ENCODE measurements around the gene RAB1B. TPM values are rescaled to one million over a fixed set of nuclear protein-coding genes. Genes with fewer than 3 reads are reported as not detected.

RAB1B gene
- total RNA-seq, 4 donors from 2014 or later = 40.6 to 146 (median 94.6) TPM

DNA sequence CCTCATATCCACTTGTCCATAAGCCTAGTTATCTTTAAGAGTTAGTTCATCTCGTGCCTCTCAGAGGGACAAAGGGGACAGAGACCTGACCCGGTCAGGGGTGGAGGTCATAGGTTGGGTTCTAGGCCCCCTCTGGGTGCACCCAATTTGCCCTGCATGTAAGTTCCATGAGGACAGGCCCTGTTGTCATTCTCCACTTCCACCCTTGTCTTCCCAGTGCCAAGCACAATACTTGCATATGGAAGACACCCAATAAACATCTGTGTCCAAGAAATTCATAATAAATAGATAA is 21.8 kb downstream of the RAB1B start:
- no peaks in the 10 kb centered on the region for H3K36me3 ChIP-seq
- H3K4me3 ChIP-seq = no peak overlapping the region
- TF ChIP-seq, protein P1, sequence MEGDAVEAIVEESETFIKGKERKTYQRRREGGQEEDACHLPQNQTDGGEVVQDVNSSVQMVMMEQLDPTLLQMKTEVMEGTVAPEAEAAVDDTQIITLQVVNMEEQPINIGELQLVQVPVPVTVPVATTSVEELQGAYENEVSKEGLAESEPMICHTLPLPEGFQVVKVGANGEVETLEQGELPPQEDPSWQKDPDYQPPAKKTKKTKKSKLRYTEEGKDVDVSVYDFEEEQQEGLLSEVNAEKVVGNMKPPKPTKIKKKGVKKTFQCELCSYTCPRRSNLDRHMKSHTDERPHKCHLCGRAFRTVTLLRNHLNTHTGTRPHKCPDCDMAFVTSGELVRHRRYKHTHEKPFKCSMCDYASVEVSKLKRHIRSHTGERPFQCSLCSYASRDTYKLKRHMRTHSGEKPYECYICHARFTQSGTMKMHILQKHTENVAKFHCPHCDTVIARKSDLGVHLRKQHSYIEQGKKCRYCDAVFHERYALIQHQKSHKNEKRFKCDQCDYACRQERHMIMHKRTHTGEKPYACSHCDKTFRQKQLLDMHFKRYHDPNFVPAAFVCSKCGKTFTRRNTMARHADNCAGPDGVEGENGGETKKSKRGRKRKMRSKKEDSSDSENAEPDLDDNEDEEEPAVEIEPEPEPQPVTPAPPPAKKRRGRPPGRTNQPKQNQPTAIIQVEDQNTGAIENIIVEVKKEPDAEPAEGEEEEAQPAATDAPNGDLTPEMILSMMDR (IDR thresholded peaks at IDR 0.05) = no peak
- TF ChIP-seq POLR2A (IDR thresholded peaks at IDR 0.05) = no peak
- H3K27me3 ChIP-seq = peaks cover 7 to 13% of the 10 kb centered on the region in 2 donors
- H3K9me3 ChIP-seq = no peaks in the 10 kb centered on the region
- H3K27ac ChIP-seq = no peak overlapping the region
- intact Hi-C loops (cut with DNase I; ENCODE audit: low total_unique reads) = no loop called here
- DNase-seq = no peak
- H3K4me1 ChIP-seq = peaks cover 0 to 19% of the 10 kb centered on the region in 2 donors

DNA sequence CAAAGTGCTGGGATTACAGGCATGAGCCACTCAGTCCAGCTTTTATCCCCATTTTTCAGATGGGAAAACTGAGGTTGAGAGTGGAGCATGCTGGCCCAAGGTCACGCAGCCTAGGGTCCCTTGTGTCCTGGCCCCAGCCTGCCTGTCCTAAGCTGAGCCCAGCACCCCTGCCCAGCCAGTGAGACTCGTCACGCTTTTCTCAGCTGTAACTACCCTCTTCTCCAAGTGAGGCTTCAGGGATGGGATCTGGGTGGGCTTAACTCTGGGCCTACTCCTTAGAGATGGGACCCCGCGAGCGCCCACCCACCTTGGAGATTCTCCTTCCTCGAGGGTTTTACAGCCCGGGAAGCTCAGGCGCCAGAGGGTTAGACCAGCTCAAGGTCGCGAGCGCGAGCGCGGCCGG is 22.9 kb downstream of the RAB1B start:
- Histone ChIP-seq H3K4me1 (peaks cover 0 to 19% of the 10 kb centered on the region in 2 donors), H3K9me3 (no peaks in the 10 kb centered on the region), H3K36me3 (no peaks in the 10 kb centered on the region), H3K27me3 (peaks cover 7 to 13% of the 10 kb centered on the region in 2 donors), H3K27ac (no peak overlapping the region), H3K4me3 (no peak overlapping the region)
- TF ChIP-seq, protein P1 (IDR thresholded peaks at IDR 0.05) = no peak
- no peak for TF ChIP-seq POLR2A (IDR thresholded peaks at IDR 0.05)
- intact Hi-C loops (cut with DNase I; ENCODE audit: low total_unique reads) = no loop called here
- no peak for DNase-seq

DNA sequence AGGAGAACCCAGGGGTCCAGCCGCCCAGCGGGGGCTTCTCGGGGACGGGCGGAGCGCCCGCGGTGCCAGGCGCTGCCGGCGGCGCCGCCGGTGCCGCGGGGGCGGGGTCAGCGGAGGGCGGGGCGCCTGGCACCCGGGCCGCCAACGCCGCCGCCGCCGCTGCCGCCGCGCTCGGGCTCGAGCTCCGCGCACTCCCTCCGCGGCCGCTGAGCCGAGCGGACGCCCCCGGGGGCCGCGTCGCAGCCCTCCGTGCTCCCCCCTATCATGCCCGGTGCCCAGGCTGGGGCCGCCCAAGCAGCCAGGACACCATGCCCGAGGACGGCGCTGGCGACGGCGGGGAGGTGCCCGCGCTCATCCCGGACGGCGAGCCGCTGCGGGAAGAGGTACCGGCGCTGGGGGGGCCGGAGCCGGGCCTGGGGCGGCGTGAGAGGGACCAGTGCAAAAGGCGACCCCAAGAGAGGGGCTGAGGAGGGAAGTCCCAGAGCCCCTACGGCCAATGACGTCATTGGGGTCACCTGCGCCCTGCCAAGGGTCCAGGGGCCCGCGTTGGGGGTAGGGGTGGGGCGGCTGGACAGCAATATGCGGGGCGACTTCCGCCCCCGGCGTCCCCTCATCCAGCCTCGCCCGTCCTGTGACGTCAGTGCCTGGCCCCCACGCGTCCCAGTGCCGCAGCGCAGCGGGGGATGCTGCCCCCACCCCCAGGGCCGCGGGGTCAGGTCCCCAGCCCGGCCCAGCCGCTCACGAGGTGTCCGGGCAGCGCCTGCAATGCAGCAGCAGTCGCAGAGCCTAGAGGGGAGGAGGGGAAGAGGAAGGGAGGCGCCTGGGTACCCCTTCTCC is 23.5 kb downstream of the RAB1B start, which contains the start of gene TMEM151A:
TMEM151A (plus strand) TSS at position 189 of the 837 bp plus-strand sequence; CDS start at position 309, 120 bp downstream.
- peaks cover 7 to 13% of the 10 kb centered on the region in 2 donors for H3K27me3 ChIP-seq
- H3K9me3 ChIP-seq = no peaks in the 10 kb centered on the region
- H3K4me1 ChIP-seq = peaks cover 0 to 19% of the 10 kb centered on the region in 2 donors
- no peak within 1 kb of the TSS for H3K27ac ChIP-seq
- H3K4me3 ChIP-seq = no peak within 1 kb of the TSS
- DNase-seq = no peak
- H3K36me3 ChIP-seq = no peaks in the 10 kb centered on the region
- TF ChIP-seq, protein P1 (IDR thresholded peaks at IDR 0.05) = no peak
- no peak for TF ChIP-seq POLR2A (IDR thresholded peaks at IDR 0.05)
- intact Hi-C loops (cut with DNase I; ENCODE audit: low total_unique reads) = no loop called here

DNA sequence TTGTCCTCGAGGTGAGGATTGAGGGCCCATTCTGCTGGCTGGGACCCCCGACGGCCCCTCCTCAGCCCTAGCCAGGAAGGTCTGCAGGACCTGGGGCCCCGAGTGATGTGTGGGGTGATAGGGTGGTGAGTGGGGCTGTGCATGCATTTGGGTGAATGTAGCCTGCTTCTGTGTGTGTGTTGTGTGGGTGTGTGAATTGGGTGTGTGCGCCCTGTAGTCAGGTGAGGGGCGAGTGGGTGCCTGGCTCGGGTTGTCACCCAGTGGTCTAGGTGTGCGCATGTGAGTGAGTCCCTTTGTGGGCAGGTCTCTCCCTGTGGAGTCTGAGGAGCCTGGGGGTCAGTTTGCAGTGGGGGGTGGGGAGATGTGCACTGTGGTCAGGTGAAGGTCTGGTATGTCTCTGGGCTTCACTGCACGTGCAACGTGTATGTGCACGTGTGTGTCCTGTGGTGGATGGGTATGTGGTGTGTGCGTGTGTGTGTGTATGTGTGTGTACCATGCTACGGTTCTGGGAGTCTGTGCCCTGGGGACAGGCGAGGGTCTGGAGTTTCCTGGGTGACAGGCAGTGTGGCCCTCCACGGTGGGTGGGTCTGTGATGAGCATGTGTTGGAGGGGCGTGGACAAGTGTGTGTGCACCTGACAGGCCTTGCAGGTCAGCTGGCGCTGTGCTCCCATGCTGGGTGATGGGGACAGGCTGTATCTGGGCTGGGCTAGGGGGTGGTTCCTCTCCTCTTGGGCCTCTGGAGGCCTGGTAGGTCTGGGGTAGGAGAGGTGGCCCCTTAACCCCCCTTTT is 24.3 kb downstream of the RAB1B start:
- intact Hi-C loops (cut with DNase I; ENCODE audit: low total_unique reads) = no loop called here
- Histone ChIP-seq H3K27me3 (peaks cover 7 to 13% of the 10 kb centered on the region in 2 donors), H3K36me3 (no peaks in the 10 kb centered on the region), H3K4me3 (no peak overlapping the region), H3K4me1 (peaks cover 0 to 15% of the 10 kb centered on the region in 2 donors), H3K27ac (no peak overlapping the region), H3K9me3 (no peaks in the 10 kb centered on the region)
- TF ChIP-seq, protein P1 (IDR thresholded peaks at IDR 0.05) = no peak
- no peak for TF ChIP-seq POLR2A (IDR thresholded peaks at IDR 0.05)
- DNase-seq = no peak

DNA sequence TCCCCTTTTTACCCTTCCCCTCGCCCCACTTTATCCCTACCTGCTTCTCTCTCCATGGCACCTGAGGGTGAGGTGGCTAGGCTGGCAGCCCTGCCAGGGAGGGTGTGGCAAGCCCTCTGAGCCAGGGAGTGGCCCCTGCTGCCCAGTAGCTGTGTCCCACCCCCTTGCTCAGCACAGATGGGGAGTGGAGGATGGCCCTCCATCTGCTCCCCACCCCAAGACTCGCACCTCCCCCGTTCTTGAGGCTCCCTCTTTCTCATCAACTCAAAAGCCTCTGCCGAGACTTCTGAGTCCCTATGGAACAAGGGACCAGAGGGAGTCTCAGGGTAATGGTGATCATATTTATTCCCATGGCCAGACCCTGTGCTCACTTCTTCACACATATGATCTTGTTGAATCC is 24.9 kb downstream of the RAB1B start:
- TF ChIP-seq, protein P1 (IDR thresholded peaks at IDR 0.05) = no peak
- TF ChIP-seq POLR2A (IDR thresholded peaks at IDR 0.05) = no peak
- H3K4me3 ChIP-seq = no peak overlapping the region
- H3K27ac ChIP-seq = no peak overlapping the region
- no peak for DNase-seq
- intact Hi-C loops (cut with DNase I; ENCODE audit: low total_unique reads) = no loop called here
- H3K9me3 ChIP-seq = no peaks in the 10 kb centered on the region
- H3K36me3 ChIP-seq = no peaks in the 10 kb centered on the region
- peaks cover 0 to 13% of the 10 kb centered on the region in 2 donors for H3K4me1 ChIP-seq
- H3K27me3 ChIP-seq = peaks cover 7 to 13% of the 10 kb centered on the region in 2 donors

Measured in uterus (tissue), 4 donors.